ENCODE results near the gene SUN3. TPM values are rescaled to one million over a fixed set of nuclear protein-coding genes. Genes with fewer than 3 reads are reported as not detected.
A peak's percentile ranks its signal among the peaks of the same experiment; 100 is the strongest.

SUN3 gene
- total and polyA plus RNA-seq, 2 of the 8 experiments (the other 6 are each of a cell fraction or from before 2014, with no cell fraction given): not detected

DNA sequence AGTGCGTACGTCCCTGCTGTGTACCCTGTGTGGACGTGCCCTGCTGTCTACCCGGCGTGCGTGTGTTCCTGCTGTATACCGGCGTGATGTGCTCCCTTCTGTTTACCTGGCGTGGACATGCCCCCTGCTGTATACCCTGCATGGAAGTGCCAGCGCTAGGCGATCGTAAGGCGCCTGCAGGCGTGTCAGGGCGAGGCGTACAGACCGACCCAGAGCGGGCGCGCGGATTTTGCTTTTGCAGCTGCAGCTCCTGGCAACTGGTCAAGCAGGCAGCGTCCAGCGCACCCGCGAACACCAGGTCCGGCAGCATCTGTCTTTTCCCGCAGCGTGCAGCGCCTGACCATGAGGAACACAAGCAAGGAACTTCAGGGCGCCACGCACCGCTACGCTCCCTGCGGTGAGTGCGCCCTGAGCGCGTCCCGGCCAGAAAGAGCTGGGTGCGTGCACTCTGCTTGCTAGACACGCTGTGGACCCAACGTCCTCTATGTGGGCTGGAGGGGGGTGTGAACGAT lies 7.1 kb upstream of the SUN3 start:
- WGBS, 2 experiments (ENCODE audit: extremely low coverage in 1 of 2, insufficient coverage in 1 of 2, insufficient read length in 1 of 2, insufficient replicate concordance in 2 of 2, low coverage in 1 of 2, low lambda C conversion rate in 2 of 2, missing lambda C conversion rate in 1 of 2): 10% methylated on average over 42 of the region's 42 CpGs; no CpG with 5 or more reads in 1 of the 2 experiments
- Histone ChIP-seq H3K4me3 (ENCODE audit: extremely low read depth in 1 of 4, insufficient read depth in 2 of 4, low read depth in 3 of 4, low read length in 4 of 4) (peak overlapping the region; percentile 39 to 81 (median 72)), H3K14ac (ENCODE audit: insufficient read length) (no peak overlapping the region), H4K5ac (ENCODE audit: insufficient read length, low read depth, low read length) (no peak overlapping the region), H3K27ac (ENCODE audit: low read depth, low read length) (no peak overlapping the region), H3K4me2 (ENCODE audit: insufficient read depth in 1 of 2, low read depth in 2 of 2, low read length in 2 of 2) (peak overlapping the region; percentile 99 to 100), H3K27me3 (replicated peaks in 1 of 4; ENCODE audit: control insufficient read depth in 3 of 4, extremely low read depth in 1 of 4, insufficient read depth in 3 of 4, low read length in 3 of 4) (peaks cover 11 to 31% (median 25%) of the 10 kb centered on the region in 4 experiments), H3K9ac (replicated peaks in 1 of 4; ENCODE audit: extremely low read depth in 1 of 4, low read depth in 3 of 4, low read length in 3 of 4) (peak overlapping the region in 2 of 4 experiments; percentile 45 to 74; a peak in 3 of 7 replicates), H3K79me2 (ENCODE audit: control insufficient read depth in 1 of 2, insufficient read depth in 2 of 2, low read length in 2 of 2) (no peaks in the 10 kb centered on the region), H3K23me2 (ENCODE audit: low read depth, low read length) (peaks cover 16% of the 10 kb centered on the region), H3K9me3 (ENCODE audit: insufficient read depth in 2 of 2, low read depth in 1 of 2, low read length in 1 of 2) (no peaks in the 10 kb centered on the region), H4K8ac (ENCODE audit: extremely low read depth, insufficient read depth, low read length) (no peak overlapping the region), H3K4ac (replicated peaks; ENCODE audit: insufficient read length, low read depth, low read length) (no peak overlapping the region), H3K36me3 (ENCODE audit: control insufficient read depth in 2 of 4, insufficient read depth in 4 of 4, low read length in 3 of 4) (no peaks in the 10 kb centered on the region), H4K91ac (replicated peaks; ENCODE audit: insufficient read length, low read length) (no peak overlapping the region), H2AK5ac (ENCODE audit: low read depth, low read length) (no peak overlapping the region), H4K20me1 (replicated peaks in 1 of 2; ENCODE audit: control insufficient read depth in 1 of 2, insufficient read depth in 2 of 2, low read length in 2 of 2) (peaks cover 0 to 3% of the 10 kb centered on the region in 2 experiments), H2AFZ (ENCODE audit: low read length) (no peak overlapping the region; the same call in 1 of the 2 replicates), H2BK12ac (ENCODE audit: low read depth, low read length) (peak overlapping the region; percentile 69; the same call in 1 of the 2 replicates), H2BK15ac (ENCODE audit: low read length) (no peak overlapping the region; the same call in 1 of the 2 replicates), H3K4me1 (replicated peaks in 1 of 4; ENCODE audit: control insufficient read depth in 3 of 4, insufficient read depth in 4 of 4, low read length in 3 of 4) (peaks cover 2 to 20% (median 14%) of the 10 kb centered on the region in 4 experiments), H3K79me1 (ENCODE audit: low read depth, low read length) (no peaks in the 10 kb centered on the region), H3K56ac (replicated peaks; ENCODE audit: insufficient read length, low read depth, low read length) (no peak overlapping the region), H3K23ac (ENCODE audit: insufficient read length) (no peak overlapping the region), H3K18ac (ENCODE audit: extremely low read depth, low read length) (no peak overlapping the region), H2BK120ac (replicated peaks; ENCODE audit: low read depth, low read length) (no peak overlapping the region), H2BK20ac (ENCODE audit: low read length) (no peak overlapping the region), H2BK5ac (ENCODE audit: low read depth, low read length) (no peak overlapping the region)
- POLR2A ChIA-PET (ENCODE audit: partially characterized antibody): interaction anchor here (0.9 to 1.5 kb wide), 3 partner anchors 53 to 56 kb away, joined by 3 to 8 read pairs (median 4); partner anchors contain the start of genes HUS1 and UPP1
- no peak for DNase-seq (ENCODE audit: low read depth in 1 of 2, low spot score in 2 of 2)
- CTCF ChIA-PET (ENCODE audit: partially characterized antibody): no interaction called here
- FAIRE-seq: no peak
- TF ChIP-seq SUZ12 (IDR thresholded peaks at IDR 0.05; ENCODE audit: low read length): peak; percentile 67
- TF ChIP-seq CTBP2 (IDR thresholded peaks at IDR 0.05; ENCODE audit: borderline replicate concordance, insufficient read depth, insufficient read length, low read length): peak; percentile 12
- TF ChIP-seq EZH2 (IDR thresholded peaks at IDR 0.05; ENCODE audit: low read depth, low read length, severe bottlenecking): peak; percentile 53
- no peak for TF ChIP-seq SP1 (IDR thresholded peaks at IDR 0.05; ENCODE audit: low read depth, low read length)
- peak; percentile 59 for TF ChIP-seq KDM4A (IDR thresholded peaks at IDR 0.05; ENCODE audit: low read depth, low read length, severe bottlenecking)

Data from H1 (cell line).